Measurements from ENCODE around the gene KCTD17. TPM values are rescaled to one million over a fixed set of nuclear protein-coding genes. Genes with fewer than 3 reads are reported as not detected.

Gene KCTD17
- total RNA-seq, 2 experiments from 2014 or later, result 17.3 to 17.9 TPM

DNA sequence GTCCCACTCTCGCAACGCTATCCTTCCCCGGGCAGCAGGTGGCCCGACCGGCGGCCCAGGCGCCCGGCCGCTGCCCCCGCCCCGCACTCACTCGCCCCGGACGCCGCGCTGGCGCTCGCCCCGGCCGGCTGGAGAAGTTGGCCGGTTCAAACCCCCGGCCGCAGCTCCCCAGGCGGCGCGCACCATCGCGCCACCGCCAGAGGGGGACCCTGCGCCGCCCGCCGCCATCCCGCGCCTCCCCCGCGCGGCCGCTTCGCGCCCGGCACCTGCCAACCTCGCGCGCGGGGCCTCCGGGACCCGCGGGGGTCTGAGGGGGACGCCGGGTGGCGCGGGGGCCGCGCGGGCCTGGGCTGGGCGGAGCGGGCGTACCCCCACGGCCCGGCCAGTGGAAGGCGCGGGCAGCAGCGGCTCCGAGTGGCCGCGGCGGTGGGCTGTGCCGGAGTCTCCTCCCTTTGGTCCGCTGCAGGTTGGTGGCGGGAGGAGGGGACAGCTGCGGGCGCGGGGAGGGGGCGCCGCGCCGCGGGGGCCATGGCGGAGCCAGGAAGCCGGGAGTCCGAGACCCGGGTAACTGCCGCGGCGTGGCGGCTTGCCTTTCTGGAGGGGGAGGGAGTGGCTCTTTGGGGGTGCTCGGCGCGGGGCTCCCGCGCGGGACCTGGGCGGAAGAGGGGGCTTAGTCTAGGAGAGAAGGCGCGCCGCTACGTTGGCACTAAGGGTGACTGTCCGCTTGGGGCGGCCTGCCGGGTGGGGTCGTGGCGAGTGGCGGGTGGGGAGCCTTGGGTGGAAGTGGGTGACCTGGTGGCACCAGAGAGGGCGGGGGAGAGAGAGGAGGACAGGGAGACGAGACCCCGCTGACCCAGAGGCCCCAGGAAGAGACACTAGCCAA, 32.0 kb upstream of the KCTD17 start, which contains the start of the genes MPST and TST:
TSS of gene MPST (plus strand) at position 434 of the 883 bp plus-strand sequence. CDS start at position 529, 95 bp downstream.
TSS of gene TST (minus strand) at position 139 of the 883 bp plus-strand sequence. CDS start 715 bp downstream, outside the sequence.
- Mint-ChIP-seq H3K4me3 (peak within 1 kb of the TSS; percentile 88), H3K36me3 (ENCODE audit: low read depth) (no peaks in the 10 kb centered on the region)
- ATAC-seq (ENCODE audit: poor library complexity), result peak; percentile 81

DNA sequence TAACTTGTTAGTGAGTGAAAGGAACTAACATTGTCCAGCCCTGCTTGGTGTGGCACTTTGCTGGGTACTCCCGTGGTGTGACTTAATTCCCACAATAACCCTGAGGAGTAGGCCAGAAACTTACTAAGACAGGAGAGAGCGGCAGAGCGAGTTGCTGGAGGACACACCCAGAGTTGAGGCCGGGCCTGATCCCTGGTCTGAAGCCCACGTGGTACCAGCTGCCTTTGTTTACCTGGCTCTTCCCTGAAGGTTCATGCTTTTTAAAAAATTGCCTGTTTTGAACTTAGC, 31.4 kb upstream of the KCTD17 start:
- H3K9me3 Mint-ChIP-seq, result no peaks in the 10 kb centered on the region
- H3K36me3 Mint-ChIP-seq (ENCODE audit: low read depth), result no peaks in the 10 kb centered on the region
- CTCF ChIA-PET, result no interaction called here

More for the DNA sequence above, 32.0 kb upstream of the KCTD17 start, which contains the start of the genes MPST and TST:
- peaks cover 13% of the 10 kb centered on the region for H3K27me3 Mint-ChIP-seq
- no peaks in the 10 kb centered on the region for H3K36me3 ChIP-seq (ENCODE audit: insufficient read depth, low read length)
- peak in 10 of 14 experiments; percentile 15 to 70 (median 36) for DNase-seq
- no peak within 1 kb of the TSS for H3K27ac ChIP-seq (ENCODE audit: low read depth in 1 of 2, low read length in 2 of 2)
- POLR2A ChIA-PET, result interaction anchor here (0.8 to 1.2 kb wide), 3 partner anchors 182 to 244 kb away, joined by 3 to 4 read pairs (median 3); partner anchors contain the start of gene IFT27
- peaks cover 0 to 4% of the 10 kb centered on the region in 2 experiments for H3K27me3 ChIP-seq (ENCODE audit: control insufficient read depth in 1 of 2, insufficient read depth in 2 of 2, low read length in 2 of 2)
- peaks cover 11% of the 10 kb centered on the region for H3K4me1 Mint-ChIP-seq (ENCODE audit: low read depth)
- H3K4me3 ChIP-seq (ENCODE audit: low read length), result peak within 1 kb of the TSS; percentile 64
- intact Hi-C loops (cut with DNase I, micrococcal nuclease), result loop anchor here in 1 of 2 experiments (10.0 kb wide), 1 partner anchor 75 kb away; no protein-coding TSS in a partner anchor
- TF ChIP-seq, protein P1, sequence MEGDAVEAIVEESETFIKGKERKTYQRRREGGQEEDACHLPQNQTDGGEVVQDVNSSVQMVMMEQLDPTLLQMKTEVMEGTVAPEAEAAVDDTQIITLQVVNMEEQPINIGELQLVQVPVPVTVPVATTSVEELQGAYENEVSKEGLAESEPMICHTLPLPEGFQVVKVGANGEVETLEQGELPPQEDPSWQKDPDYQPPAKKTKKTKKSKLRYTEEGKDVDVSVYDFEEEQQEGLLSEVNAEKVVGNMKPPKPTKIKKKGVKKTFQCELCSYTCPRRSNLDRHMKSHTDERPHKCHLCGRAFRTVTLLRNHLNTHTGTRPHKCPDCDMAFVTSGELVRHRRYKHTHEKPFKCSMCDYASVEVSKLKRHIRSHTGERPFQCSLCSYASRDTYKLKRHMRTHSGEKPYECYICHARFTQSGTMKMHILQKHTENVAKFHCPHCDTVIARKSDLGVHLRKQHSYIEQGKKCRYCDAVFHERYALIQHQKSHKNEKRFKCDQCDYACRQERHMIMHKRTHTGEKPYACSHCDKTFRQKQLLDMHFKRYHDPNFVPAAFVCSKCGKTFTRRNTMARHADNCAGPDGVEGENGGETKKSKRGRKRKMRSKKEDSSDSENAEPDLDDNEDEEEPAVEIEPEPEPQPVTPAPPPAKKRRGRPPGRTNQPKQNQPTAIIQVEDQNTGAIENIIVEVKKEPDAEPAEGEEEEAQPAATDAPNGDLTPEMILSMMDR (IDR thresholded peaks at IDR 0.05), result no peak
- CTCF ChIA-PET, result interaction anchor here (0.6 to 0.7 kb wide), 3 partner anchors 101 to 245 kb away, joined by 3 to 5 read pairs (median 5); no protein-coding TSS in a partner anchor
- H3K9me3 Mint-ChIP-seq, result no peaks in the 10 kb centered on the region
- H3K27ac Mint-ChIP-seq, result no peak within 1 kb of the TSS
- H3K9me3 ChIP-seq (ENCODE audit: control insufficient read depth in 1 of 2, insufficient read depth in 1 of 2, low read length in 2 of 2), result no peaks in the 10 kb centered on the region
- H3K4me1 ChIP-seq (ENCODE audit: insufficient read depth, low read length), result peaks cover 29% of the 10 kb centered on the region

DNA sequence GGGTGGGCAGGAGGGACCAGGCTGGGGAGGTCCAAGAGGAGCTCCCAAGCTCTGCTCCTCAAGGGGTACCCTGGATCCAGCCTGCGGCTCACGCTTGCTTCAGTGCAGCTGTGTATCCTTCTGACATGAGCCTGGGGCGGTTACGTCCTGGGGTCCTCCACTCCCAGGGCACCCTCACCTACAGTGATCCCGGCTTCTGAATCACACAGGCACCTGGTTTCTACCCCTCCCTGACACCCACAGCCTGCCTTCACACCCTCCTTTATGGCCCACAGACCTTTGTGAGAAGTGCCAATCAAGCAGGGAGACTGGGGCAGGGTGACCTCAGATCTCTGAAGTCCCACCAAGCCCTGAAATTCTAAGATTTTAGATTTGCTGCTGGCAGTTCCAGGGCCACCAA, 30.5 kb upstream of the KCTD17 start:
- TF ChIP-seq, protein P1 (IDR thresholded peaks at IDR 0.05), result no peak
- Mint-ChIP-seq H3K36me3 (ENCODE audit: low read depth) (no peaks in the 10 kb centered on the region), H3K4me3 (no peak overlapping the region), H3K27me3 (peaks cover 13% of the 10 kb centered on the region), H3K4me1 (ENCODE audit: low read depth) (peaks cover 11% of the 10 kb centered on the region), H3K27ac (no peak overlapping the region), H3K9me3 (no peaks in the 10 kb centered on the region)
- no peaks in the 10 kb centered on the region for H3K9me3 ChIP-seq (ENCODE audit: control insufficient read depth in 1 of 2, insufficient read depth in 1 of 2, low read length in 2 of 2)
- ChIA-PET POLR2A (no interaction called here), CTCF (interaction anchor here (1.3 kb wide), 3 partner anchors 11 to 43 kb away, joined by 3 to 4 read pairs (median 3); no protein-coding TSS in a partner anchor)
- H3K27me3 ChIP-seq (ENCODE audit: control insufficient read depth in 1 of 2, insufficient read depth in 2 of 2, low read length in 2 of 2), result peaks cover 0 to 4% of the 10 kb centered on the region in 2 experiments
- H3K27ac ChIP-seq (ENCODE audit: low read depth in 1 of 2, low read length in 2 of 2), result no peak overlapping the region
- no peak overlapping the region for H3K4me3 ChIP-seq (ENCODE audit: low read length)
- DNase-seq (no peak), ATAC-seq (ENCODE audit: poor library complexity) (no peak)
- intact Hi-C loops (cut with DNase I, micrococcal nuclease), result no loop called here
- peaks cover 29% of the 10 kb centered on the region for H3K4me1 ChIP-seq (ENCODE audit: insufficient read depth, low read length)
- H3K36me3 ChIP-seq (ENCODE audit: insufficient read depth, low read length), result no peaks in the 10 kb centered on the region

More for the DNA sequence above, 31.4 kb upstream of the KCTD17 start:
- Mint-ChIP-seq H3K4me1 (ENCODE audit: low read depth) (peaks cover 11% of the 10 kb centered on the region), H3K27ac (no peak overlapping the region), H3K27me3 (peaks cover 13% of the 10 kb centered on the region), H3K4me3 (peak overlapping the region; percentile 88)
- POLR2A ChIA-PET, result no interaction called here
- Histone ChIP-seq H3K9me3 (ENCODE audit: control insufficient read depth in 1 of 2, insufficient read depth in 1 of 2, low read length in 2 of 2) (no peaks in the 10 kb centered on the region), H3K36me3 (ENCODE audit: insufficient read depth, low read length) (no peaks in the 10 kb centered on the region), H3K27ac (ENCODE audit: low read depth in 1 of 2, low read length in 2 of 2) (no peak overlapping the region), H3K27me3 (ENCODE audit: control insufficient read depth in 1 of 2, insufficient read depth in 2 of 2, low read length in 2 of 2) (peaks cover 0 to 4% of the 10 kb centered on the region in 2 experiments), H3K4me1 (ENCODE audit: insufficient read depth, low read length) (peaks cover 29% of the 10 kb centered on the region), H3K4me3 (ENCODE audit: low read length) (peak overlapping the region; percentile 64)
- TF ChIP-seq, protein P1 (IDR thresholded peaks at IDR 0.05), result no peak
- peak; percentile 14 for ATAC-seq (ENCODE audit: poor library complexity)
- intact Hi-C loops (cut with DNase I, micrococcal nuclease), result no loop called here
- DNase-seq, result peak in 3 of 14 experiments; percentile 8 to 27 (median 23)
